ENCODE results near the gene ADCY9.
"Not testable (repeated sequence)": the region's sequence is repeated elsewhere in the genome, so short reads cannot be mapped to it uniquely, and the experiment has no call there.

Gene ADCY9

DNA sequence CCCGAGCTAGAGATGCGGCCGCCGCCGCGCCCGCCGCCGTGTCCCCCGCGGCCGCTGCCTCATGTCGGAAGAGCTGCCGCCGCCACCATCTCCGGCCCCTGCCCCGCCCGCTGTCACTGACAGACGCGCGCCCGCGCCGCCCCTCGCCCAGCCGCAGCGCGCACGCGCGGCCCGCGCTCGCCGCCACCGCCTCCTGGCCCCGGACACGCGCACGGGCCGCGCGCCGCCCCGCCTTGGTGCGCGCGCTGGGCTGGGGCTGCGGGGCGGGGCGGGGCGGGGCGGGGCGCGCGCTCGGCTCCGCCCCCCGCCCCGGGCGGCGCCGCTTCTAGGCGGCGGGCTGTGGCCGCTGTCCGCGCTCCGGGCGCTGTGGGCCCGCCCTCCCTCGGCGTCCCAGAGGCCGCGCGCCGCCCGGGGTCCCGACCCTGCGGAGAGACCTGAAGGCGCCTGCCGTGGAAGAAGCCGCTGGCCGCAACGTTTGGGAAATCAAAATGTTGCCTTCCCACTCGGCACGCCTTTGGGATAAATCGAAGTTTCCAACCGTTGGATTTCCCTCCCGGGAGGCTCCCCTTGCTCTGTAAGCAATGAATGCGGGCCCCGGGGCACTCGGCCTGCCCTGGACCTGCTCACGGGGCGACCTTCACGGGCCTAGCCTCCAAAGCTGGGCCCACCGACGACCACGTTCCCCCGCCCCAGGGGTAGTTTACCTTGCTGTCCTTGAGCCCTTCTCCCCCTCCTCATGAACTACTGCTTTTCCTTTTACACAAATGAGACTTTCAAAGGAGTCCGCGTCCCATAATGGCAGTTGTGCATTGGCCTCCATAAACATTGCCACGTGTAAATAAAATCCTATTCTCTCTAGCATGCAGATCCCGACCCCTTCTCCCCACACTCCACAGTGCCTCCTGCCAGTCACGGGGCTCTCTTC is at the start of gene ADCY9:
Gene ADCY9, minus strand, starts transcription at position 118 of the 925 bp plus-strand sequence. CDS start 1,000 bp downstream, outside the sequence.
- DNase-seq: peak; percentile 63

DNA sequence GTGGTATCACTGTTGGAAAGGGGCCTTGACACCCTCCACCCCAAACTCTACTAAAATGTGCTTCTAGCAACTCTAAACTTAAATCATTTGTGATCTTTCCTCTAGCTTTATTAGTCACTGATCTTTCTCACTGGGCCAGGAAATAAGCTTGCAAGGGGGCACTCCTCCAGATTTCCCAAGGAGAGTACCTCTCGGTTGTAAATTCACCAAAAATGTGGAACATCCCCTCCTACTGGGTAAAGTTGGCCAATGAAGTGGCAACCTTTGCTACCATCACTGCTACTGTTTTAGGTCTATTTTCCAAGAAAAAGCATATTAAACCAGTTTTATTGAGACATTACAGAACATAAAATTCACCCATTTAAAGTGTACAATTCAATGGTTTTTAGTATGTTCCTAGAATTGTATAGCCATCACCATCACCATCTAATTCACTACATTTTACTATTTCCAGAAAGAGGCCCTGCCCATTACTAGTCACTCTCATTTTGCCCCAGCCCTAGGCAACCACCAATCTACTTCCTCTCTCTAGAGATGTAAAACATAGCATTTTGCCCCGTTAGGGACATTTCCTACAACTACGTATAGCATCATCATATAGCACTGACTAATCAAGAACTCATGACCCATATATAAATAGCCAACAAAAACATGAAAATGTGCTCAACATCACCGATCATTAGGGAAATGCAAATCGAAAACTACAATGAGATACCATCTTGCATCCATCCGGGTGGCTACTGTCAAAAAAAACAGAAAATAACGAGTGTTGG is 44.6 kb upstream of the ADCY9 start:
- DNase-seq: peak; percentile 51

GRCh38 chr16:4159726-4160125 is 43.5 kb upstream of the ADCY9 start:
- DNase-seq: no peak

DNA sequence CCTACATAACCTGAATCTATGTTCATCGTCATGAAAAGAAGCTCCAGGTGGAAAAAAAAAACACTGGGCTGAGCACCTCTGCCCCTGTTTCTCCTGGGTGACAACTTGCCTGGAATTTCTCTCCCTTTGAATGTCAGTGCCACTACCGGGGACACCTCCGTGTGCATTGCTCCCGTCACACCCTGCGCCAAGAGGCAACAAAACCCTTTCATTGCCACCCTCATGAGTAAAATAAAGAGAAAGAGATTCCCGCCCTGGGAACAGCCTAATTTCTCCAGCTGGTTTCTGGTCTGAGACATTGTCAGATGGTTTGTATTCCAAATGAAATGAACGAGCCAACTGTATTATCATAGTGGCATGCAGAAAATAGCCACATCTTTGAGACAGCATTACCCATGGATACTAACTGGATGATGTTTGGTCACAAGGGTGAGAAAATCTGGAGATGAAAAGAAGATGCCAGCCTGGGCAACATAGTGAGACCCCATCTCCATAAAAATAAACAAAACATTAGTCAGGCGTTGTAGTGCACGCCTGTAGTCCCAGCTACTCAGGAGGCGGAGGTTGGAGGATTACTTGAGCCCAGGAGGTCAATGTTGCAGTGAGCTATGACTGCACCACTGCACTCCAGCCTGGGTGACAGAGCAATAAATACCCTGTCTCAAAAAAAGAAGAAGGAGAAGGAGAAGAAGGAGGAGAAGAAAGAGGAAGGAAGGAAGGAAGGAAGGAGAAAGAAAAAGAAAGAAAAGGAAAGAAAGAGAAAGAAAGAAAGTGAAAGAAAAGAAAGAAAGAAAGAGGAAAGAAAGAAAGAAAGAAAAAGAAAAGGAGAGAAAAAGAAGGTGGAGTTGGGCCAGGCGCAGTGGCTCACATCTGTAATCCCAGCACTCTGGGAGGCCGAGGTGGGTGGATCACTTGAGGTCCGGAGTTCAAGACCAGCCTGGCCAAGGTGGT is 42.2 kb upstream of the ADCY9 start:
- no peak for DNase-seq

GRCh38 chr16:4157376-4157825 is 41.2 kb upstream of the ADCY9 start:
- DNase-seq: no peak

DNA sequence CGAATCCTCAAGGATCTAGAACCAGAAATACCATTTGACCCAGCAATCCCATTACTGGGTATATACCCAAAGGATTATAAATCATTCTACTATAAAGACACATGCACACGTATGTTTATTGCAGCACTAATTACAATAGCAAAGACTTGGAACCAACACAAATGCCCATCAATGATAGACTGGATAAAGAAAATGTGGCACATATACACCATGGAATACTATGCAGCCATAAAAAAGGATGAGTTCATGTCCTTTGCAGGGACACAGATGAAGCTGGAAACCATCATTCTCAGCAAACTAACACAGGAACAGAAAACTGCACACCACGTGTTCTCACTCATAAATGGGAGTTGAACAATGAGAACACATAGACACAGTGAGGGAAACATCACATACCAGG is 40.3 kb upstream of the ADCY9 start:
- not testable (repeated sequence) for DNase-seq

DNA sequence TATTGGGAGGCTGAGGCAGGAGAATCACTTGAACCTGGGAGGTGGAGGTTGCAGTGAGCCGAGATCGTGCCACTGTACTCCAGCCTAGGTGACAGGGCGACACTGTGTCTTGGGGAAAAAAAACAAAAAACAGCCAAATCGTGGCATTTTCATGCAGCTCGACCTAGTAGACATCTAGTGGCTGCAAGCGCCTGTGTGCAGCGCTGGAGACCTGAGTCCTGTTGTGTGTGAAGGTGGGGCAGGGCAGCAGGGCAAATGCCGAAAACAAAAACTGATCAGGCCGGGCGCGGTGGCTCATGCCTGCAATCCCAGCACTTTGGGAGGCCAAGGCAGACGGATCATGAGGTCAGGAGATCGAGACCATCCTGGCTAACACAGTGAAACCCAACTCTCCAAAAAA is 37.1 kb upstream of the ADCY9 start:
- DNase-seq: not testable (repeated sequence)

- DNase-seq: no peak
Observed at GRCh38 chr16:4152267-4152666, 36.0 kb upstream of the ADCY9 start.

GRCh38 chr16:4147236-4147635 is 31.0 kb upstream of the ADCY9 start:
- no peak for DNase-seq

DNA sequence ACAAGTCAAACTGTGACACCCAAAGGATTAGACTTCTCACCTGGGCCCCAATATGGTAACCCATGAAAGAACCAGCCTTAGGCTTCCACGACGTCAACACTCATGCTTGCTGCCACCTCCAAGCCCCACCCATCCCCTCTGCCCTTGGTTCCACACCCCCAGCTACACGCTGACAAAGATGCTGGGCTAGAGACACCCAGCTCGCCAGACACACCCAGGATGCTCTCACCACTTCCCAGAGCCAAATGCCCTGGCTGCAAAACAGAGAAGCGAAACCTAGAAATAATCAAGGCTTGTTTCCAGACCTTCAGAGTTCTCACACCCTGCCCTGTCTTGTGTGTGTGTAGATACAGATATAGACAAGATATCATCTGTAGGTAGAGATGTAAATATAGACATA is 26.0 kb upstream of the ADCY9 start:
- DNase-seq: no peak

- no peak for DNase-seq
Observed at GRCh38 chr16:4141604-4142003, 25.4 kb upstream of the ADCY9 start.

- DNase-seq: no peak
Observed at GRCh38 chr16:4140652-4141051, 24.4 kb upstream of the ADCY9 start.

DNA sequence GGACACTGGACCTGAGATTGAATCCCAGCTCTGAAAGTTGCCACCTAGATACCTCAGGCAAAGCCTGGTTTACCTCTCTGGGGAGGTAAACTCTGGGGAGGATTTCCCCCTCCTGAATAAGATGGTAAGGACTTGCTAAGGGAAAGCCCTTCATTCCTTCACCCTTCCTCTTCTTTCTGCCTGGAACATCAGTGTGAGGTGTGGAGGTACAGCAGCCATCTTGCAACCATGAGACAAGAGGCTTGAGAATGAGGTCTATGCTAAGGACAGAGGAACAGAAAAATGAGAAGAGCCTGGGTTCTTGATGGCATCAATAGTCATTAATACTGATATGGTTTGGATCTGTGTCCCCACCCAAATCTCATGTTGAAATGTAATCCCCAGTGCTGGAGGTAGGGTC is 23.7 kb upstream of the ADCY9 start:
- no peak for DNase-seq

DNA sequence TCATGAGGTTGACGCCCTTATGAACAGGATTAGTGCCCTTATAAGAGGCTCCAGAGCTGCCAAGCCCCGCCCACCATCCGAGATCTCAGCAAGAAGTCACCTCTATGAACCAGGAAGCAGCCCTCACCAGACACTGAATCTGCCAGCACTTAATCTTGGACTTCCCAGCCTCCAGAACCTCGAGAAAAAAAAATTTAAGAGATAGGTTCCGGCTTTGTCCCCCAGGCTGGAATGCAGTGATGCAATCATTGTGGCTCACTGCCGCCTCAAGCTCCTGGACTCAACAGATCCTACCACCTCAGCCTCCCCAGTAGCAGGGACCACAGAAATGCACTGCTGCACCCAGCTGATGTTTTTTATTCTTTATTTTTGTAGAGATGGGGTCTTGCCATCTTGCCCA is 22.5 kb upstream of the ADCY9 start:
- no peak for DNase-seq

DNA sequence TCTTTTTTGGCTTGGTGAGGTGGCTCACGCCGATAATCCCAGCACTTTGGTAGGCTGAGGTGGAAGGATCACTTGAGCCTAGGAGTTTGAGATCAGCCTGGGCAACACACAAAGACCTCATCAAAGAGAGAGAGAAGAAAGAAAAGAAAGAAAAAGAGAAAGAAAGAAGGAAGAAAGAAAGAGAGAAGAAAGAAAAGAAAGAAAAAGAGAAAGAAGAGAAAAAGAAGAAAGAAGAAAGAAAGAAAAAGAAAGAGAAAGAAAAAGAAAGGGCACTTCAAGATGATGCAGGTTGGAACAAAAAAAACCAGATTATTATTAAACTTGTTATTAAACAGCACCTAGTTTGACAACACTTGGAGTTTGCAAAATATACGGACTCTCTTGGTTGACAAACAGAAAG is 21.2 kb upstream of the ADCY9 start:
- no peak for DNase-seq

GRCh38 chr16:4136229-4136813 is 20.1 kb upstream of the ADCY9 start:
- DNase-seq: peak; percentile 42

- no peak for DNase-seq
Observed at GRCh38 chr16:4135537-4135936, 19.3 kb upstream of the ADCY9 start.

DNA sequence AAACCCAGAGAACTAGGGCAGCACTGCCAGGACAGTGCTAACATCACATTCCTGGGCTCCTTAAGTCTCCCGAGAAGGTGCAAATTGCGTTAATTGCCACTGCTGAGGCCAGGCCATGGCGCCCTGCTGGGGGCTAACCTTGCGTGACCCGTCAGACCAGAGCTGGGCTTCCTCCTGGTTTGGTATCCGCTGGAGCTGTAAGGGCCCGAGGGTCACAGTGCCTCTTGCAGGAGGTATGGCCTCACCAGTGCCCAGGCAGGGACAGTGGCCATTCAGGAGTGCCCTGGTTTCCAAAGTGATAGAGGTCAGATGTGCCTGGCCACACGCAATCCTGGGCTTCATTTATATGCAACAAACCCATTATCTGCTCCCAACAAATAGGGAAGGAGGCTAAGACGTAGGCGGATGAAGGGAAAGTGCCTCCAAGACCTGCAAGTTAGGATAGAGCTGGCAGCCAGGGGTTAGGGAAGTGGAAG is 17.7 kb upstream of the ADCY9 start:
- no peak for DNase-seq

DNA sequence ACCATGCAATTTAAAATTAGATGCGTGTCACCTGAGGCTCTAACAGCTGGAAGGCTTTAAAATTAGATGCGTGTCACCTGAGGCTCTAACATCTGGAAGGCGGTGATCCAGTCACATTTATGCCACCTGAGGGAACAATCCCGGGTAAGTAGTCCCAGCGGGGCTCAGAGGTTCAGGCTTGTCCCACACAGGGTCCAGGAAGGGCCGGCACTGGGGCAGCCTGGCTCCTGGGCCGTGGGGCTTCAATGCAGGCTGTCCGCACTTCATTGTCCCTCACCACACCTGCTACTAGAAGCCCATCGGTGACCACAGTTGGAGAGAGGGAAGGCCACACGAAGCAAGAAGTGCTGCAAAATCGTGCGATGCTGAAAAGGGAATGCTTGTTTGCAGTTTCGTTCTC is 15.4 kb upstream of the ADCY9 start:
- DNase-seq: no peak

- no peak for DNase-seq
Observed at GRCh38 chr16:4124535-4125294, 8.5 kb upstream of the ADCY9 start.

GRCh38 chr16:4123616-4124300 is 7.5 kb upstream of the ADCY9 start:
- peak; percentile 48 for DNase-seq
